ENCODE measurements around the gene COPG1.
"Not testable (repeated sequence)": the region's sequence is repeated elsewhere in the genome, so short reads cannot be mapped to it uniquely, and the experiment has no call there.

The COPG1 gene

GRCh38 chr3:129249284-129250065 lies at the start of gene COPG1:
Gene COPG1 (plus strand): TSS chr3:129249606. CDS start chr3:129249710, 104 bp downstream.
- DNase-seq (ENCODE audit: low spot score) = peak; percentile 85

GRCh38 chr3:129204473-129204872 lies 44.9 kb upstream of the COPG1 start:
- DNase-seq (ENCODE audit: low spot score) = no peak

DNA sequence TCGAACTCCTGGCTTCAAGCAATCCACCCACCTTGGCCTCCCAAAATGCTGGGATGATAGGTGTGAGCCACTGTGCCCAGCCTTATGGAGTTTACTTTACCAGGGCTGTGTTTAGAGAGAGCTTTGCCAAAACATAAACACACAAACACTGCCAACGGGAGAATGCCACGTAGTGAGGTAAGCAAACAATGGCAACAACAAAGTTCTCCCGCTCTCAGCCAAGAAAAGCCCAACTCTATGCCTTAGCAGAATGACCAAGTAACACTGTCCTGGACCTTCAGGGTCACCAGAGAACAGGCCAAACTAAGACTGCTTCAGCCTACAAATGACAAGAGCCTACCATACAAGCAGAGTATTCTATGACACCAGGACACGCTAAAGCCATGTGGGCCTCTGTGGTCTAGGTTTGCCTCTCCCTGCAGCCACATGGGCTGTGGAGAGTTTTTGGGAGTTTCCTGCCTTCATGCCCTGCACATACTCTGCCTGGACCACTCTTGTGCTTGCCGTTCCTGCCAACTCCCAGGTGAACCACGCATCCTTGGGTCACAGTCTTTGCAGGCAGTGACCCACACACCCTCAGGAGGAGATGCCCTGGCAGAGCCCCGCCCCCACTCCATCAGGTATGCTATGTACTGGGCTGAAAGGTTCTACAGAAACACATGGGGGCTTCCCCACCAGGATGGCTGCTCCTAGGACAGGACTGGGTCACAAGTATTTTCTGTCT lies 44.1 kb upstream of the COPG1 start:
- DNase-seq (ENCODE audit: low spot score) = no peak

DNA sequence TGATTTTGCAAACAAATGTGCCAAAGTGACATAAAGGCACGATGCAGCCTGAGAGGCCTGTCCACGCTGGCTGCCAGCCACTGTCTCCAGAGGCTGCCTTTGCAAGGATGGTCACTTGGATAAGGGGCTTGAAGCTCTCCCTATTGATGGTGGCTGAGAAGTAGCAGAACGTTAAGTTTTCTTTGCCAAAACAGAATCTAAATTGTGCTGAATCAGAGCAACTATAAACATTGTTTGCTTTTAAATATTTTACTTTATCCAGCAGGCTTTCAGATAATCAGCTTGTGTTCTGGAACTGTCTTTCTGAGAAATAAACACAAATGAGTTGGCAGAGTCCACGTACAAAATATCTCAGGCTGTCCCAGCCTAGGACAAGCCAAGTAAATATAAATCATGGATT lies 41.9 kb upstream of the COPG1 start:
- no peak for DNase-seq (ENCODE audit: low spot score)

DNA sequence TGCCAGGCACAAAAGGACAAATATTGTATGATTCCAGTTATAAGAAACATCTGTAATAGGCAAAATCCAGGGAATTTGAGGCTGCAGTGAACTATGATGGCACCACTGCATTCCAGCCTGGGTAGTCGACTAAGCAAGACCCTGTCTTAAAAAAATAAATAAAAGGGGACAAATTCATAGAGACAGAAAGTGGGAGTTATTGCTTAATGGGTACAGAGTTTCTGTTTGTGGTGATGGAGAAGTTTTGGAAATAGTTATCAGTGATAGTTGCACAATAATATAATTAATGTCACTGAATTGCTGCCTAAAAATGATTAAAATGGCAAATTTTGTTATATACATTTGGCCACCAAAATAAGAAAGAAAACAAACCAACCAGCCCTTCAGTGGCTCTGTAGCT lies 38.1 kb upstream of the COPG1 start:
- DNase-seq (ENCODE audit: low spot score) = no peak

GRCh38 chr3:129211772-129212171 lies 37.6 kb upstream of the COPG1 start:
- peak; percentile 95 for DNase-seq (ENCODE audit: low spot score)

GRCh38 chr3:129213238-129213637 lies 36.2 kb upstream of the COPG1 start:
- no peak for DNase-seq (ENCODE audit: low spot score)

GRCh38 chr3:129218742-129219141 lies 30.7 kb upstream of the COPG1 start:
- no peak for DNase-seq (ENCODE audit: low spot score)

- DNase-seq (ENCODE audit: low spot score) = not testable (repeated sequence)
Observed at GRCh38 chr3:129224387-129224786, 25.0 kb upstream of the COPG1 start.

- DNase-seq (ENCODE audit: low spot score) = peak; percentile 64
Observed at GRCh38 chr3:129224984-129225393, 24.4 kb upstream of the COPG1 start.

DNA sequence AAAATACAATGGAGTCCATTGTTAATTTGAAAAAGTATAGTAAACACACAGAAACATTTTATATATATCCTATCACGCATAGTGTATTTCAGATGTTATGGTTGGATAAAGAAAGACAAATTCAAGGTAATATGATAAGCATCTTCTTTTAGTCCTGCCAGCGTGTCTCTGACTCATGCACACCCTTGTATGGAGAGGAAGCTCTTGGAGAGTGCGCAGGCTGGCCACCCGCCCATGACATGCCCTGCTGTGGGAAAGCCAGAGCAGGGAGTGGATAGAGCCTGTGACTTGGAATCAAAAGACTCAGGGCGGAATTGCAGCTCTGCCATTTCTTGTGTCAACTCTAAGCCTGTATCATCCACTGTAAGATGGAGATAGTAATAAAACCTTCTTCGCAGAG lies 23.0 kb upstream of the COPG1 start:
- peak; percentile 38 for DNase-seq (ENCODE audit: low spot score)

- peak; percentile 41 for DNase-seq (ENCODE audit: low spot score)
Observed at GRCh38 chr3:129228891-129229585, 20.4 kb upstream of the COPG1 start.

DNA sequence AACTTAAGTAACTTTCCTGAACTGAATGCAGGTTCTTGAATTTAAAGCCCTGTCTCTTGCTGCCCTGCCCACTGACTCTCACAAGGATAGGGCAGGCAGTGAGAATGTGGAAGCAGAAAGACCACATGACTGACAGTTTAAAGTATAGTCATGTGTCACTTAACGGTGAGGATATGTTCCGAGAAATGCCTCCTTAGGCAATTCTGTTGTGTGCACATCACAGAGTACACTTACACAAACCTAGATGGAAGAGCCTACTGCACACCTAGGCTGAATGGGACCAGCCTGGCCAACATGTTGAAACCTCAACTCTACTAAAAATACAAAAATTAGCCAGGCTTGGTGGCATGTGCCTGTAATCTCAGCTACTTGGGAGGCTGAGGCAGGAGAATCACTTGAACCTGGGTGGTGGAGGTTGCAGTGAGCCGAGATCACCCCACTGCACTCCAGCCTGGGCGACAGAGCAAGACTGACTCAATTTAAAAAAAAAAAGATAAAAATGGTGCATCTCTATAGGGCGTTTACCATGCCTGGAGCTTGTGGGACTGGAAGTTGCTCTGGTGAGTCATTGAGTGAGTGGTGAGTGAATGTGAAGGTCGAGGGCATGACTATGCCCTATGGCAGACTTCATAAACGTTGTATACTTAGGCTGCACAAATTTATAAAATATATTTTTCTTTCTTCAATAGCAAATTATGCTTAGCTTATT lies 18.9 kb upstream of the COPG1 start:
- peak; percentile 64 for DNase-seq (ENCODE audit: low spot score)

GRCh38 chr3:129231331-129232119 lies 17.9 kb upstream of the COPG1 start:
- DNase-seq (ENCODE audit: low spot score) = no peak

- DNase-seq (ENCODE audit: low spot score) = no peak
Observed at GRCh38 chr3:129233538-129233937, 15.9 kb upstream of the COPG1 start.

DNA sequence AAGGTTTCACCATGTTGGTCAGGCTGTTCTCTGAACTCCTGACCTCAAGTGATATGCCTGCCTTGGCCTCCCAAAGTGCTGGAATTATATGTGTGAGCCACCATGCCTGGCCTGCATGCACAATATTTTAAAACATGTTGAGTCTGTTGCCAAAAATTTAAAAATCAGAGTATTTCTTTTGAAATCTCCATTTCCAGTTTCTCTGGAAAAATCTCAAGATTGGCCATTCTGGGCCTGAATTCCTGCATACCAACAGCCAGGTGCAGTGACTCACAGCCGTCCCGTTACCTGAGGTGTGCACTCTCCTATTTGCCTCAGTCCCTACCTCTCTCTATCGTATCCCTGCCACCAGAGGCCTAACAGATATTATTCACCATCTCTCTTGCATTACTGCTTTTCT lies 15.0 kb upstream of the COPG1 start:
- no peak for DNase-seq (ENCODE audit: low spot score)

- DNase-seq (ENCODE audit: low spot score) = no peak
Observed at GRCh38 chr3:129235344-129235917, 14.0 kb upstream of the COPG1 start.

DNA sequence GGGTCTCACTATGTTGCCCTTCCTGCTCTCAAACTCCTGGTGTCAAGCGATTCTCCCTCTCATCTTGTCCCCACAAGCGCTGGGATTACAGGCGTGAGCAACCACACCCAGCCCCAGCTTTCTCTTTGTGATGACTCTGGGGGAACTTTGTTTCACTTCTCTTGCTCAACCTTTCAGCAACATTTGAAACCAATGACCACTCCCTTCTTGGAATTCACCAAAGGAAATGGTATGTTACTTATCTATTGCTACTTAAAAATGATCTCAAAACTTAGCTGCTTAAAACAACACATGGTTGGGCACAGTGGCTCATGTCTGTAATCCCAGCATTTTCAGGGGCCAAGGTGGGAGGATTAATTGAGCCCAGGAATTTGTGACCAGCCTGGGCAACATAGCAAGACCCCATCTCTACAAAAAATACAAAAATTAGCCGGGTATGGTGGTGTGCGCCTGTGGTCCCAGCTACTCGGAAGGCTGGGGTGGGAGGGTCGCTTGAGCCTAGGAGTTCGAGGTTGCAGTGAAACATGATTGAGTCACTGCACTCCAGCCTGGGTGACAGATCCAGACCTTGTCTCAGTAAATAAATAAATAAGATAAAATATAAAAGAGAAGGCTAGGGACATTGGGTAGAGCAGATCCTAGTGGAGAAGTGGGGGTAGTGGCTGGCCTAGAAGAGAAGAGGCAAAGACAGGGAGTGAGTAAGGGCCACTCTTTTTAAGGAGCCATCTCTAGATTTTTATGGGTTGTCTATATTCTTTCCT lies 10.3 kb upstream of the COPG1 start:
- no peak for DNase-seq (ENCODE audit: low spot score)

GRCh38 chr3:129239991-129240390 lies 9.4 kb upstream of the COPG1 start:
- no peak for DNase-seq (ENCODE audit: low spot score)

DNA sequence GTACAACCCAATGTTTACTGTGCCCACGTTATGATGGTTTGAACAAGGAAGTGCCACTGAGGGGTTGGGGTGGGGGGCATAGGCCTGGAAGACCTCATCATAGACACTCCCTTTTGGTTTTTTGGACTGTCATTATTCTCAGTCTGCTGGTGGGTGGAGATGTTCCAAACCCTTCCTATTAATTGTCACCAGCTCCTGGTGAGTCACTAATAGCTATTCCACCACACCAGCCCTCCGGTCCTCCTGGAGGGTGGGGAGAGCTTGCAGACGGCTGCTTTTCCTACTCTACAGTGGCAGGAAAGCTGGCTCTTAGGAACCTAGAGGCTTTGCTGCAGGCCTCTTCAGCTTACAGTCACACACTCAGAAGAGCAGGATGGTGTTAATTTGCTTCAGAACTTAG lies 9.0 kb upstream of the COPG1 start:
- DNase-seq (ENCODE audit: low spot score) = peak; percentile 58
